ENCODE measurements around the gene KATNAL2. TPM values are rescaled to one million over a fixed set of nuclear protein-coding genes. Genes with fewer than 3 reads are reported as not detected.

KATNAL2 gene
- total RNA-seq, 1 experiment from 2014 or later = 2.0 TPM

DNA sequence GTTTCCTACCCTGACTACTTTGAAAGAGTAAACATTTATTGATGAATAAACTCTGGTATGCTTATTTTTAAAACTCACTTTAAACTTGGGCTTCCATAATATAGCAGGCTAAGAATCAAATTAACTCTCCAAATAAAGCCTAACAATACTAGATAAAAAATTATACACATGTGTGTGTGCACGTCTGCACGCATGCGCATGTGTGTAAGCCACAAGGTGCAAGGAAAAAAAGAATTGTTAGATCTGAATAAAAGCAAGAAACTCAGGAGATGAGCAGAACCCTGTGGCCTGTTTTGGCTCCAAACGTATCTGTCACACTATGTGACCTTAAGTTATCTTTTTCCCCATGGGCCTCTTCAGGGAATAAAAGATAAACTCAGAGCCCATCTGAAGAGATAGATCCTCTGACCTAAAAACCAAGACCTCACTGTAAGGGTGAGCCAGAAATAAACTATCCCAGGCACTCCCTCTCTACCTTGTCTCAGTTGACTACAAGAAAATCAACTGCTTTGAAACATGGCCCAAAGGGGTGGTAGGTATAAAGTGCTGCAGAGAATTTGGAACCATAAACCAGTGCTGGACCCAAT lies 226.6 kb downstream of the KATNAL2 start:
- Histone ChIP-seq H3K4me2 (ENCODE audit: low read length) (no peak overlapping the region), H3K9me3 (ENCODE audit: low read length) (no peaks in the 10 kb centered on the region), H3K79me2 (ENCODE audit: low read length) (peaks cover 34% of the 10 kb centered on the region), H3K9me2 (replicated peaks; ENCODE audit: low read length) (no peaks in the 10 kb centered on the region), H3K4me3 (ENCODE audit: low read length) (no peak overlapping the region), H3K4me1 (ENCODE audit: insufficient read depth, low read length) (no peaks in the 10 kb centered on the region), H4K20me1 (ENCODE audit: low read length) (no peaks in the 10 kb centered on the region), H3K27ac (ENCODE audit: low read length) (no peak overlapping the region), H3K27me3 (ENCODE audit: low read length) (no peaks in the 10 kb centered on the region), H3F3A (ENCODE audit: low read length, unreplicated experiment) (no peaks in the 10 kb centered on the region), H2AFZ (ENCODE audit: low read length) (no peak overlapping the region), H3K36me3 (ENCODE audit: low read depth, low read length) (no peaks in the 10 kb centered on the region), H3K9ac (ENCODE audit: low read length) (no peak overlapping the region)
- TF ChIP-seq EZH2phosphoT487 (IDR thresholded peaks at IDR 0.05; ENCODE audit: borderline replicate concordance, low read length) (no peak), EZH2 (IDR thresholded peaks at IDR 0.05; ENCODE audit: low read length, unreplicated experiment) (no peak)
- TF ChIP-seq, protein P1, sequence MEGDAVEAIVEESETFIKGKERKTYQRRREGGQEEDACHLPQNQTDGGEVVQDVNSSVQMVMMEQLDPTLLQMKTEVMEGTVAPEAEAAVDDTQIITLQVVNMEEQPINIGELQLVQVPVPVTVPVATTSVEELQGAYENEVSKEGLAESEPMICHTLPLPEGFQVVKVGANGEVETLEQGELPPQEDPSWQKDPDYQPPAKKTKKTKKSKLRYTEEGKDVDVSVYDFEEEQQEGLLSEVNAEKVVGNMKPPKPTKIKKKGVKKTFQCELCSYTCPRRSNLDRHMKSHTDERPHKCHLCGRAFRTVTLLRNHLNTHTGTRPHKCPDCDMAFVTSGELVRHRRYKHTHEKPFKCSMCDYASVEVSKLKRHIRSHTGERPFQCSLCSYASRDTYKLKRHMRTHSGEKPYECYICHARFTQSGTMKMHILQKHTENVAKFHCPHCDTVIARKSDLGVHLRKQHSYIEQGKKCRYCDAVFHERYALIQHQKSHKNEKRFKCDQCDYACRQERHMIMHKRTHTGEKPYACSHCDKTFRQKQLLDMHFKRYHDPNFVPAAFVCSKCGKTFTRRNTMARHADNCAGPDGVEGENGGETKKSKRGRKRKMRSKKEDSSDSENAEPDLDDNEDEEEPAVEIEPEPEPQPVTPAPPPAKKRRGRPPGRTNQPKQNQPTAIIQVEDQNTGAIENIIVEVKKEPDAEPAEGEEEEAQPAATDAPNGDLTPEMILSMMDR (conservative IDR thresholded peaks at IDR 0.05; ENCODE audit: low read depth, low read length) = no peak
- intact Hi-C loops (cut with micrococcal nuclease) = no loop called here
- ATAC-seq (no peak), DNase-seq (no peak)
- BruUV-seq (replicated peaks) = no TSS peak
- POLR2A ChIA-PET (ENCODE audit: unreplicated experiment) = no interaction called here
- CTCF ChIA-PET = no interaction called here

DNA sequence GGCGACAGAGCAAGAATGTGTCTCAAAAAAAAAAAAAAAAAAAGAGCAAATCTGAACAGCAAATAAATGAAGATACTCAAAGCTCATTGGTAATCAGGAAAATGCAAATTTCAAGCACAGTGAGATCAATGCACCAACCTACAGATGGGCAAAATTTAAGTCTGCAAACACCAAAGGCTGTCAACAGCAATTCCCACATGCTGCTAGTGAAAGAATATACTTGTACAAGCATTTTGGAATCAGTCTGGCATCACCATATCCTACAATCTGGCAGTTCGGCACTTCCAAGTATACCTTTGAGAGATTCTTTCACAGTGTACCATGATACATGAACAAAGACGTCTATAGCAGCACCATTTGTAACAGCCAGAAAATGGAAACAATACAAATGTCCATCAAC lies 228.8 kb downstream of the KATNAL2 start:
- POLR2A ChIA-PET (ENCODE audit: unreplicated experiment) = no interaction called here
- Histone ChIP-seq H3F3A (ENCODE audit: low read length, unreplicated experiment) (no peaks in the 10 kb centered on the region), H3K9me3 (ENCODE audit: low read length) (no peaks in the 10 kb centered on the region), H3K79me2 (ENCODE audit: low read length) (peaks cover 43% of the 10 kb centered on the region), H2AFZ (ENCODE audit: low read length) (no peak overlapping the region), H3K27ac (ENCODE audit: low read length) (no peak overlapping the region), H4K20me1 (ENCODE audit: low read length) (no peaks in the 10 kb centered on the region), H3K9ac (ENCODE audit: low read length) (no peak overlapping the region), H3K9me2 (replicated peaks; ENCODE audit: low read length) (no peaks in the 10 kb centered on the region), H3K4me2 (ENCODE audit: low read length) (no peak overlapping the region), H3K4me3 (ENCODE audit: low read length) (no peak overlapping the region), H3K4me1 (ENCODE audit: insufficient read depth, low read length) (no peaks in the 10 kb centered on the region), H3K36me3 (ENCODE audit: low read depth, low read length) (no peaks in the 10 kb centered on the region), H3K27me3 (ENCODE audit: low read length) (no peaks in the 10 kb centered on the region)
- TF ChIP-seq EZH2phosphoT487 (IDR thresholded peaks at IDR 0.05; ENCODE audit: borderline replicate concordance, low read length) = no peak
- no peak for TF ChIP-seq EZH2 (IDR thresholded peaks at IDR 0.05; ENCODE audit: low read length, unreplicated experiment)
- TF ChIP-seq, protein P1 (conservative IDR thresholded peaks at IDR 0.05; ENCODE audit: low read depth, low read length) = no peak
- DNase-seq = no peak
- no TSS peak for BruUV-seq (replicated peaks)
- CTCF ChIA-PET = no interaction called here
- no peak for ATAC-seq
- intact Hi-C loops (cut with micrococcal nuclease) = no loop called here

DNA sequence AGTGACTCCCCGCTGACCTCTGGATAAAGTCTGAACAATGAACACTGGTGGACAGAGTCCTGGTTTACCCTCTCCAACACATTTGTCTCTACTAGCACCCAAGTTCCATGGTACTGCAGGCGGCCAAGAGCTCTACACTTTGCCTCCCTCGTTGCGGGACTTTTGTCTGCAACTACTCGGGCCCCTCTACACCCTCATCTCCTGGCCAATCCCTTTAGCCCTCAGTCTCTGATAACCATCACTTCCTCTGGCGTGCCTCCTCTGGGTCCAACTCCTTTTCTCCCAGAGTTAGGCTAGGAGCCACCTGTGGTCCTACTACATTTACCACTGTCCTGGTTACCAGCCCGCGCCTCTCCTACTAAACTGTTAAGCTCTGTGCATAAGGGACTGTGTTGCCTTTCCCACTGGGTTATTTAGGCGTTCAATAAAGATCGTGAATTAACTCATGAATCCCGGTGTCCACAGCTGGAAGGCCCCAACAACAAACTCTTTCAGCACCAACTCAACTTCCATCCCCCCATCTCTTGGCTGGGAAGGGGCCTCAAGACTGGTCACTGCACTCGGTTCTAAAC lies 232.1 kb downstream of the KATNAL2 start:
- Histone ChIP-seq H2AFZ (ENCODE audit: low read length) (peak overlapping the region; percentile 85), H3K4me2 (ENCODE audit: low read length) (peak overlapping the region; percentile 96), H3K9me3 (ENCODE audit: low read length) (no peaks in the 10 kb centered on the region), H3F3A (ENCODE audit: low read length, unreplicated experiment) (no peaks in the 10 kb centered on the region), H3K27me3 (ENCODE audit: low read length) (no peaks in the 10 kb centered on the region), H3K9ac (ENCODE audit: low read length) (peak overlapping the region; percentile 88), H3K4me3 (ENCODE audit: low read length) (peak overlapping the region; percentile 79), H3K4me1 (ENCODE audit: insufficient read depth, low read length) (no peaks in the 10 kb centered on the region), H3K27ac (ENCODE audit: low read length) (peak overlapping the region; percentile 59; the same call in 1 of the 2 replicates), H4K20me1 (ENCODE audit: low read length) (no peaks in the 10 kb centered on the region), H3K36me3 (ENCODE audit: low read depth, low read length) (no peaks in the 10 kb centered on the region), H3K79me2 (ENCODE audit: low read length) (peaks cover 30% of the 10 kb centered on the region), H3K9me2 (replicated peaks; ENCODE audit: low read length) (no peaks in the 10 kb centered on the region)
- TF ChIP-seq, protein P1 (conservative IDR thresholded peaks at IDR 0.05; ENCODE audit: low read depth, low read length) = no peak
- TF ChIP-seq EZH2 (IDR thresholded peaks at IDR 0.05; ENCODE audit: low read length, unreplicated experiment) = no peak
- TF ChIP-seq EZH2phosphoT487 (IDR thresholded peaks at IDR 0.05; ENCODE audit: borderline replicate concordance, low read length) = no peak
- no peak for DNase-seq
- ATAC-seq = peak; percentile 13
- no TSS peak for BruUV-seq (replicated peaks)
- intact Hi-C loops (cut with micrococcal nuclease) = loop anchor here (1.0 kb wide), 2 partner anchors 27 to 55 kb away; partner anchors contain the start of gene IER3IP1
- CTCF ChIA-PET = no interaction called here
- POLR2A ChIA-PET (ENCODE audit: unreplicated experiment) = interaction anchor here (0.6 kb wide), 1 partner anchor 1052 kb away, joined by 3 read pairs; the partner anchor contains the start of gene ATP5F1A

Measured in PC-3 (cell line).